Memory B cell (primary cell): Measurements from ENCODE around the gene CYP8B1.
"Not testable (repeated sequence)": the region's sequence is repeated elsewhere in the genome, so short reads cannot be mapped to it uniquely, and the experiment has no call there.

Experiments
- ATAC-seq: fragments of 150-1000 bp; cut with Tn5 transposase; 2 replicates; pipeline ENCODE4 v1.10.0; 2021; ENCODE audit warnings: low read depth, mild to moderate bottlenecking, moderate library complexity
- DNase-seq, 2 donors: peaks; one replicate each; pipeline ENCODE4 v3.0.0; 2022; ENCODE audit warnings: low spot score in 2 of 2
- H3K27ac Mint-ChIP-seq: one replicate; pipeline ENCODE4 v1.8.0; 2022; ENCODE audit warnings: mild to moderate bottlenecking, moderate library complexity, mixed read lengths
- H3K27me3 Mint-ChIP-seq: one replicate; pipeline ENCODE4 v1.8.0; 2022; ENCODE audit warnings: mixed read lengths
- H3K36me3 Mint-ChIP-seq: one replicate; pipeline ENCODE4 v1.8.0; 2022; ENCODE audit warnings: mild to moderate bottlenecking, mixed read lengths
- H3K4me1 Mint-ChIP-seq: one replicate; pipeline ENCODE4 v1.8.0; 2022; ENCODE audit warnings: mixed read lengths
- H3K4me3 Mint-ChIP-seq: one replicate; pipeline ENCODE4 v1.8.0; 2022; ENCODE audit warnings: mild to moderate bottlenecking, moderate library complexity, mixed read lengths
- H3K9me3 Mint-ChIP-seq: one replicate; pipeline ENCODE4 v1.8.0; 2022; ENCODE audit warnings: mixed read lengths

Gene CYP8B1

GRCh38 chr3:42895580-42895868, 19.8 kb upstream of the CYP8B1 start:
- Mint-ChIP-seq H3K9me3 (no peaks in the 10 kb centered on the region), H3K4me3 (no peak overlapping the region)

GRCh38 chr3:42894698-42895579, 19.3 kb upstream of the CYP8B1 start:
- H3K4me1 Mint-ChIP-seq, result no peaks in the 10 kb centered on the region
- DNase-seq (no peak), ATAC-seq (no peak)
- no peaks in the 10 kb centered on the region for H3K9me3 Mint-ChIP-seq
- H3K27me3 Mint-ChIP-seq, result peaks cover 8% of the 10 kb centered on the region
- no peak overlapping the region for H3K27ac Mint-ChIP-seq
- no peaks in the 10 kb centered on the region for H3K36me3 Mint-ChIP-seq
- H3K4me3 Mint-ChIP-seq, result no peak overlapping the region

More at GRCh38 chr3:42895580-42895868, 19.8 kb upstream of the CYP8B1 start:
- ATAC-seq, result no peak
- Mint-ChIP-seq H3K4me1 (no peaks in the 10 kb centered on the region), H3K36me3 (no peaks in the 10 kb centered on the region), H3K27me3 (peaks cover 8% of the 10 kb centered on the region), H3K27ac (no peak overlapping the region)
- no peak for DNase-seq

DNA sequence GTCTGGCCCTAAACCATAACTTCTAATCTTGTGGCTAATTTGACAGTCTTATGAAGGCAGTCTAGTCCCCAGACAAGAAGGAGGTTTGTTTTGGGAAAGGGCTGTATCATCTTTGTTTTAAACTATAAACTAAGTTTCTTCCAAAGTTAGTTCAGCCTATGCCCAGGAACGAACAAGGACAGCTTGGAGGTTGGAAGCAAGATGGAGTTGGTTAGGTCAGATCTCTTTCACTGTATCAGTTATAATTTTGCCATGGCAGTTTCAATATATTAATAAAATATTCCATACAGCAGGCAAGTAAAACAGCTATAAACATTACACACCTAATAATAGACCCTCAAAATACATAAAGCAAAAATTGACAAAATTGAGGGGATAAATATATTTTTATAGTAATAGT, 17.1 kb upstream of the CYP8B1 start:
- no peaks in the 10 kb centered on the region for H3K4me1 Mint-ChIP-seq
- H3K9me3 Mint-ChIP-seq, result no peaks in the 10 kb centered on the region
- H3K27me3 Mint-ChIP-seq, result peaks cover 13% of the 10 kb centered on the region
- no peak for ATAC-seq
- H3K36me3 Mint-ChIP-seq, result no peaks in the 10 kb centered on the region
- DNase-seq, result no peak
- no peak overlapping the region for H3K27ac Mint-ChIP-seq
- no peak overlapping the region for H3K4me3 Mint-ChIP-seq

DNA sequence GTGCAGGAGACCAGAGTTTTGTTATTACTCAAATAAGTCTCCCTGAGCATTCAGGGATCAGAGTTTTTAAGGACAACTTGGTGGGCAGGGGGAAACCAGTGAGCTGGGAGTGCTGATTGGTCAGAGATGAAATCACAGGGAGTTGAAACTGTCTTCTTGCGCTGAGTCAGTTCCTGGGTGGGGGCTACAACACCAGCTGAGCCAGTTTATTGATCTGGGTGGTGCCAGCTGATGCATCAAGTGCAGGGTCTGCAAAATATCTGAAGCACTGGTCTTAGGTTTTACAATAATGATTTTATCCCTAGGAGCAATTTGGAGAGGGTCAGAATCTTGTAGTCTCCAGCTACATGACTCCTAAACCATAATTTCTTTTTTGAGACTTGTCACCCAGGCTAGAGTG, 16.5 kb upstream of the CYP8B1 start:
- no peak overlapping the region for H3K27ac Mint-ChIP-seq
- no peak for ATAC-seq
- peaks cover 16% of the 10 kb centered on the region for H3K27me3 Mint-ChIP-seq

GRCh38 chr3:42891042-42891441, 15.4 kb upstream of the CYP8B1 start:
- no peak overlapping the region for H3K4me3 Mint-ChIP-seq
- DNase-seq (no peak), ATAC-seq (no peak)
- H3K36me3 Mint-ChIP-seq, result no peaks in the 10 kb centered on the region
- H3K4me1 Mint-ChIP-seq, result no peaks in the 10 kb centered on the region
- no peak overlapping the region for H3K27ac Mint-ChIP-seq
- no peaks in the 10 kb centered on the region for H3K9me3 Mint-ChIP-seq
- peaks cover 18% of the 10 kb centered on the region for H3K27me3 Mint-ChIP-seq

More for the DNA sequence above, 16.5 kb upstream of the CYP8B1 start:
- DNase-seq, result no peak
- no peaks in the 10 kb centered on the region for H3K9me3 Mint-ChIP-seq
- H3K4me1 Mint-ChIP-seq, result no peaks in the 10 kb centered on the region
- H3K4me3 Mint-ChIP-seq, result no peak overlapping the region
- no peaks in the 10 kb centered on the region for H3K36me3 Mint-ChIP-seq

DNA sequence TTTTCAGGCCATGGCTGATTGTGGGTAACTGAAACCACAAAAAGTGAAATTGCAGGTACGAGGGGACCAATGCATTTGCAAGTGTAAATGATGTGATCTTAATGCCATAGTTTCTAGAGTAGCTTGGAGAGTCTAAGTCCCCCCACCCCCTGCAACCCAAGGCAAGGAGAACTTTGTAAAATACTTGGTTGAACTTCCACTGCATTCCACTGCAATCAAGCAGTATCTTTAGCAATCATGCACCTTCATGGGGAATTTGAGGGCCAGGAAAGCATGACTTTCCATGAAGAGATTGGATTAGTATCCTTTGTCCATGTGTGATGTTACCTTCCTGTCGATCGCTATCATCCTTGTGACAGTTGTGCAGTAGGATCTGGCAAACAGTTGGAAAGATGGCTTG, 11.4 kb upstream of the CYP8B1 start:
- Mint-ChIP-seq H3K9me3 (no peaks in the 10 kb centered on the region), H3K4me3 (no peak overlapping the region), H3K4me1 (no peaks in the 10 kb centered on the region), H3K27ac (no peak overlapping the region), H3K36me3 (no peaks in the 10 kb centered on the region), H3K27me3 (peaks cover 23% of the 10 kb centered on the region)
- ATAC-seq (no peak), DNase-seq (no peak)

DNA sequence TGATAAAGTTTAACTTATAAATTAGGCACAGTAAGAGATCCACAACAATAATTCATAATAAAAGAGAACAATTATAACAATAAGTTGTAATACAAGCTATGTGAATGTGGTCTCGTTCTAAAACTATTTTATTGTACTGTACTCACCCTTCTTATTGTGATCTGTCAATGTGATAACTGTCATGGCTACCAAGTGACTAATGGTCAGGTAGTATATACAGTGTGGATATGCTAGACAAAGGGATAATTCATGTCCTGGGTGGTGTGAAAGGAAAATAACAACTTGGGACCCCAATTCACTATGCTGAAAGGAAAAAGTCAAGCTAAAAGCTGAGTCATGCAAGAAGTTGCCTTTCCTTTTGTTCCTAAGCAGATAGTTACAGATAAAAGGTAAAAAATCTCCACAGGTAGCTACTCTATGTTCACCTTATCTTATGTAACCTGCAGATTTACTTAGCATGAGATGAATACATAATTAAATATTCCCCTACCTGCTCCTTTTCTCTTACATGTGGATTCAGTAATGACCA, 10.7 kb upstream of the CYP8B1 start:
- Mint-ChIP-seq H3K9me3 (no peaks in the 10 kb centered on the region), H3K36me3 (no peaks in the 10 kb centered on the region), H3K27ac (no peak overlapping the region), H3K4me3 (no peak overlapping the region), H3K27me3 (peaks cover 16% of the 10 kb centered on the region), H3K4me1 (peaks cover 2% of the 10 kb centered on the region)
- ATAC-seq (no peak), DNase-seq (no peak)

DNA sequence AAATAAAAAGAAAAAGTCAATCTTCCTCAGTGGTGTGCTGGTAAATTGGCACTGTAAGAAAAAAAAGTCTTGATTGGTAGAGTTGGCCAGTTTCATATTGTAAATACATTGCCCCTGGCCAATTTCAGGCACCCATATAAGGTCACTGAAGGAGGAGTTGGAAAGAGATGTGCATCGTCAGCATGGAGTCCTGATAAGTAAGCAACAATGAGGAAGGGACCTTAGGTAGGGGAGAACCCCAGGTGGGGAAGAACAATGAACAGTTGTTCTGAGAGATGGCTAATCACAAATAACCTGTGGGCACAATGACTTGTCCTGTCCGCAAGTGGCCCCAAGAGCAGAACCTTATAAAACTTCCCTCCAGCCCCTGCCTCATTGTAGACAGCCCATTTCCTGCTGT, 8.6 kb upstream of the CYP8B1 start:
- Mint-ChIP-seq H3K27me3 (peaks cover 10% of the 10 kb centered on the region), H3K4me3 (no peak overlapping the region), H3K4me1 (peaks cover 9% of the 10 kb centered on the region), H3K9me3 (no peaks in the 10 kb centered on the region), H3K36me3 (no peaks in the 10 kb centered on the region), H3K27ac (no peak overlapping the region)
- ATAC-seq (no peak), DNase-seq (no peak)

DNA sequence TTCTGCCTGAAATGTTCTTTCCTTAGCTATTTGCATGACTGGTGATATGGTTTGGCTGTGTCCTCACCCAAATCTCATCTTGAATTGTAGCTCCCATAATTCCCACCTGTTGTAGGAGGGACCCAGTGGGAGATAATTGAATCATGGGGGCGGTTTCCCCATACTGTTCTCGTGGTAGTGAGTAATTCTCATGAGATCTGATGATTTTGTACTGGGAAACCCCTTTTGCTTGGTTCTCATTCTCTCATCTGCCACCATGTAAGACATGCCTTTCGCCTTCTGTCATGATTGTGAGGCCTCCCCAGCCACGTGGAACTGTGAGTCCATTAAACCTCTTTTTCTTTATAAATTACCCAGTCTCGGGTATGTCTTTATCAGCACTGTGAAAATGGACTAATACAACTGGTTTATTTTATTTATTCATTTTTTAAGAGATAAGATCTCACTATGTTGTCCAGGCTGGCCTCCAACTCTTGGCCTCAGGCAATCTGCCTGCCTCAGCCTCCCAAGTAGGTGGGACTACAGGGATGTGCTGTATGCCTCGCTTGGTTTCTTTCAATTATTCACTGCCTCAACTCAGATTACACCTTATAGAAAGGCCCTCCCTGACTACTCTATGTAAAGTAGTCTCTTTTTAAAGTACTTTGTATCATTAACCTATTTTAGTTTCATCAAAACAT, 7.7 kb upstream of the CYP8B1 start:
- DNase-seq, ATAC-seq, H3K9me3 Mint-ChIP-seq: not testable (repeated sequence)

DNA sequence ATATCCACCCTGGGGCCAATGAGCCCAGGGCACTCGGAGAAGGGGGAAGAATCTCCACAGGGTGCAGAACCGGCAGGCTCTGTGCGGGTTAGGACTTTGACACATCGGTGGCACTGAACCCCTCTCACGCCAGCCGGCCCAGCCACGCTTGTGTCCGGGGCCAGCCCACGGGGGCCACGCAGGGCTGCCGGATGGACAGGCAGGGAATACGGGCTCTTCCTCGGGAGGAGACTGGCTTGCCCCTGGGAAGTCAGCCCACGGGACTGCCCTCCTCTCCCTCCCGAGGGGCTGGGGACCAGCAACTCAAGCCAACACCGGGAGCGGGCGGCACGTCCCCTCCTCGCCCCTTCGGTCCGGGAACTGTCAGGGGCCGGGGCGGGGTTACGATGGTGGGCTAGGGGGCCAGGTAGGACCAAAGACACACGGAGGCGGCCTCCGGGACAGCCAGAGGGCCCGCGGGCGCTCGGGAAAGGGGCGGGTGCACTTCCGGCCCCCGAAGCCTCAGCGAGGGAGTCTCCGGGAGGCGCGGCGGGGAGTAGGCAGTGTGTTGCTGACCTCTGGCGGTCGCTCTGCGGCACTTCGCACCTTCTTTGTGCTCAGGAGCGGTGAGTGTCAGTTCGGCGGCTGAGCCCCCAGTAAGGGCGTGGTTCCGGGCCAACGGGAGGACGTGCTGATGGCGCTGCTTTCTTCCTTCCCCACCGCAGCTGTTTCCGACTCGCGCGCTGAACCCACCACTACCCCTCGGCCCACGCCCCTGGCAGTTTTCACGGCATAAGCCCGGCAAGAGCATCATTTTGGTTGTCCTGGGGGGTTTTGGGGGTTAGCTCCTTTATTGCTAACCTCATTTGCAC, 5.1 kb upstream of the CYP8B1 start:
- DNase-seq (peak; percentile 76 to 80), ATAC-seq (peak; percentile 98)
- Mint-ChIP-seq H3K9me3 (no peaks in the 10 kb centered on the region), H3K27ac (peak overlapping the region; percentile 67), H3K27me3 (peaks cover 5% of the 10 kb centered on the region), H3K4me3 (peak overlapping the region; percentile 87), H3K4me1 (peaks cover 9% of the 10 kb centered on the region), H3K36me3 (no peaks in the 10 kb centered on the region)

More for the DNA sequence above, 7.7 kb upstream of the CYP8B1 start:
- H3K27me3 Mint-ChIP-seq, H3K27ac Mint-ChIP-seq, H3K4me1 Mint-ChIP-seq, H3K36me3 Mint-ChIP-seq, H3K4me3 Mint-ChIP-seq: not testable (repeated sequence)

DNA sequence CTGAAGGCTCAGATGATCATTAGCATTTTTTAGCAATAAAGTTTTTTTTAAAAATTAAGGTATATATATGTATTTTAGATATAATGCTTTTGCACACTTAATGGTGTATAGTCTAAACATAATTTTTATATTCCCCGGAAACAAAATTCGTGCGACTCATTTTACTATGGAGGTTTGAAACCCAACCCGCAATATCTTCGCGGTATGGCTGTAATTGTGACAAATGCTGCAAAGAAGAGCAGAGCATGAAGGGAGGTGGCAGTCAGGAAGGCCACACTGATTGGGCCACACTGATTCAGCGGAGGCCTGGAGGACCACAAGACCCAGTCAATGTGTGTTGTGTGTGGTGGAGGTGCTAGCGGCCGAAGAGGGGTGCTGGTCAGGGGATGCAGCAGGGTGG, 4.5 kb upstream of the CYP8B1 start:
- Mint-ChIP-seq H3K36me3 (no peaks in the 10 kb centered on the region), H3K27ac (peak overlapping the region; percentile 67), H3K9me3 (no peaks in the 10 kb centered on the region), H3K27me3 (peaks cover 1% of the 10 kb centered on the region), H3K4me3 (peak overlapping the region; percentile 87), H3K4me1 (peaks cover 9% of the 10 kb centered on the region)
- ATAC-seq (no peak), DNase-seq (no peak)

- no peaks in the 10 kb centered on the region for H3K27me3 Mint-ChIP-seq
- no peaks in the 10 kb centered on the region for H3K36me3 Mint-ChIP-seq
- H3K4me1 Mint-ChIP-seq, result peaks cover 9% of the 10 kb centered on the region
- H3K9me3 Mint-ChIP-seq, result no peaks in the 10 kb centered on the region
- ATAC-seq, result no peak
- no peak overlapping the region for H3K4me3 Mint-ChIP-seq
- DNase-seq, result no peak
- H3K27ac Mint-ChIP-seq, result no peak overlapping the region
Measured at GRCh38 chr3:42877881-42878280, 2.2 kb upstream of the CYP8B1 start.

GRCh38 chr3:42876940-42877720, 1.5 kb upstream of the CYP8B1 start:
- Mint-ChIP-seq H3K27ac (no peak overlapping the region), H3K4me3 (no peak overlapping the region), H3K36me3 (no peaks in the 10 kb centered on the region), H3K4me1 (peaks cover 9% of the 10 kb centered on the region), H3K27me3 (peaks cover 5% of the 10 kb centered on the region), H3K9me3 (no peaks in the 10 kb centered on the region)
- no peak for ATAC-seq
- no peak for DNase-seq
